Suppressor macrophage treated with lipopolysaccharide for 4 hours (primary cell): ENCODE measurements around the gene C12orf54.
A peak's percentile ranks its signal among the peaks of the same experiment; 100 is the strongest.
"Not testable (repeated sequence)": the region's sequence is repeated elsewhere in the genome, so short reads cannot be mapped to it uniquely, and the experiment has no call there.

Source experiments
- DNase-seq: peaks from one replicate; pipeline ENCODE4 v3.0.0-alpha.2; 2020

Gene C12orf54

DNA sequence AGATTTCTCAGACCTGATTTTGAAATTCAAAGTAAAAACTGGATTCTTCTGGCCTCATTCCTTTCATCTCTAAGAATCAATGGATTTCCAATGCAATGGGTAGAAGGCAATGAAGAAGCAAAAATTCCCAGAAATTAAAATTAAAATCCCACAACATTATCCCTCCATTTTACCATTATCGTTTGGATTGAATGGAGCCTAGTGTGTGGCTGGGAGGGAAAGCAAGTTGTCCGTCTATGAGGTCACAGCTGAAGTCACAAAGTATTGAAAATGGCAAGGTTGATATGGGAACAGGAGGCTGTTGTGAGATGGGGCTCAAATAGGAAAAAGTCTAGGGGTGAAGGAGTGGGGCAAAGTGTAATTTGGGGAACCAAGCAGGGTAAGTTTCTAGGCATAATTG, at the start of gene C12orf54:
C12orf54 (plus strand) TSS at position 301 of the 400 bp plus-strand sequence. CDS start 799 bp downstream, outside the sequence.
- no peak for DNase-seq

DNA sequence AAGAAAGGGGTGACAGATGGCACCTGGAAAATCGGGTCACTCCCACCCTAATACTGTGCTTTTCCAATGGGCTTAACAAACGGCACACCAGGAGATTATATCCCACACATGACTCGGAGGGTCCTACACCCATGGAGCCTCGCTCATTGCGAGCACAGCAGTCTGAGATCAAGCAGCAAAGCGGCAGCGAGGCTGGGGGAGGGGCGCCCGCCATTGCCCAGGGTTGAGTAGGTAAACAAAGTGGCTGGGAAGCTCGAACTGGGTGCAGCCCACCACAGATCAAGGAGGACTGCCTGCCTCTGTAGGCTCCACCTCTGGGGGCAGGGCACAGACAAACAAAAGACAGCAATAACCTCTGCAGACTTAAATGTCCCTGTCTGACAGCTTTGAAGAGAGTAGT, 48.3 kb upstream of the C12orf54 start:
- not testable (repeated sequence) for DNase-seq

DNA sequence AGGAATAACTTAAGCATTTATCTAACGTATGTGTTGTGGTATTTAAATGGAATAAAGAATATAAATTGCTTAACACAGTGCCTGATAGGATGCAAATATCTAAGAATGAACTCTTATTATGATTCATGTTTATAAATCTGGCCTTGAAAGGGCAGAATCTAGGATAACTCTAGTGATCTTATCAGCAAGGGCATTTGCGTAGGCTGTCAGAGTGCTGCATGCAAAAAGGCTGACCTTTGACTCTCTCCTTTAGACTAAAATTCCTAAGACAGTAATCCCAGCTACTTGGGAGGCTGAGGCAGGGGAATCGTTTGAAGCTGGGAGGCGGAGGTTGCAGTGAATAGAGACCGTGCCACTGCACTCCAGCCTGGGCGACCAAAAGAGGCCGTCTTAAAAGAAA, 41.2 kb upstream of the C12orf54 start:
- no peak for DNase-seq

DNA sequence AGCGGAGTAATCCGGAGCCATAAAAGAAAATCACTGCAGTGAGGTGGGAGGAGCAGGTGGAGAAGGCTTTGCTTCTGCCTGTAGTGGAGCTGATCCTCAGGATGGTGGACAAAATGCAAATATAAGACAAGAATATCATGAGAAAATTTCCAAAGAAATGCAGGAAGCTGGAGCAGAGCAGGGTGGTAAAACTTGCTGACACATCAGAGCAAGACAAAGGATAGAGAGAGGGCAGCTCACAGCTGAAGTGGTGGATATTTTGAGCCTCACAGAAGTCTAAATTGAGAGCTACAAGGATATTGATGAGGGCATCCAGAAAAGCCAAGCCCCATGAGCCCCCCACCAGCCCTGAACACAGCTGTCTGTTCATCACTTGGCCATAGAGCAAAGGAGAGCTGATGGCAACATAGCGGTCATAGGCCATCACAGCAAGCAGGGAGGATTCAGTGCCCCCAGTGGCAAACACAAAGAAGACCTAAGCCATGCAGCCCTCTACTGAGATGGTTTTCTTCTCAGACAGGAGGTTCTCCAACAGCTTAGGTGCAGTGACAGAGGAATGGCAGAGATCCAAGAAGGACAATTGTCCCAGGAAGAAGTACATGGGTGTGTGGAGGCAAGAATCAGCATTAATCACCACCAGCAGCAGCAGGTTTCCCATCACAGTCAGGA, 40.0 kb upstream of the C12orf54 start:
- DNase-seq = no peak

DNA sequence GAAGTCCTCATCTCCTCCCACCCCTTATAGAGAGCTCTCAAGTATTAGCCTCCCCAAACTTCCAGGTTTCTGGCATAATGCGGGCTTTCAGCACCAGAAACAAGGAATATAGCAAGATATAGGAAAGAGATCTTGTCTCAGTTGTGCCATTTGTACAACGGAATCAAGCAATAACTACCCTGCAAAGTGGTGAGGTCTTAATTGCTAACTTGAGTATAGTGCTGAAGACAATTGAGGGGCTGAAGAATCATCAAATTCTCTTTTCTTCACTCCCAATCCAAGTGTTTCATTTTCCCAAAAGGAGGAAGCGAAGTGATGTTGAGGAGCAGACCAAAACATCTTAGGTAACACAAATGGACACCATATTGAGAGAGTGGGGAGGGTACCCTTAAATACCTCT, 36.8 kb upstream of the C12orf54 start:
- no peak for DNase-seq

DNA sequence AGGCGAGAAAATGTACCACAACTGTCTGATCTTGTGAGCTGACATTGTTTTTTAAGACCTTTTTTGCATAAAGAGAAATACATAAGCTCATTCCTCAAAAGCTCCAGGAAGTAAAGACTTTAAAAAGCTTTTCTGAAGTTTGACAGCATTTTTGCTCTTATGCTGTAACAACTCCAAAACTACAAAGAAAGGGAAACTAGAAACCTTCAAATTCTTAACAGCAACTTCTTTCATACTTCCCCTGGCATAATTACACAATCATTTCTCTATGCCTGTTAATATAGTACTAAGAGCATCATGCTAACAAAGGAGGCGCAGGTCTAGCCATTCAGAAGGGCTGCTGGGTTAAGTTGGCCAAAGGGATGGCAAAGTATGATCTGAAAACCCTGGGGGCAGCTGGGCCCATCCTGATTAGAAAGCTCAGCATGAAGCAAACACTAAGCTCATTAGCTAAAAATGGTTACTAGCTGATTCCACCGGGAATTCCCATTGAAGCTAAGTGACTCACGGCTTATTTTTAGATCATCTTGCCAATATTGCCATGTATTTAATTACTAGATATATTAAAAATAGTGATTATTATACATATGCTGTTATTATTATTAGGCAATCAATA, 36.0 kb upstream of the C12orf54 start:
- peak; percentile 36 for DNase-seq

DNA sequence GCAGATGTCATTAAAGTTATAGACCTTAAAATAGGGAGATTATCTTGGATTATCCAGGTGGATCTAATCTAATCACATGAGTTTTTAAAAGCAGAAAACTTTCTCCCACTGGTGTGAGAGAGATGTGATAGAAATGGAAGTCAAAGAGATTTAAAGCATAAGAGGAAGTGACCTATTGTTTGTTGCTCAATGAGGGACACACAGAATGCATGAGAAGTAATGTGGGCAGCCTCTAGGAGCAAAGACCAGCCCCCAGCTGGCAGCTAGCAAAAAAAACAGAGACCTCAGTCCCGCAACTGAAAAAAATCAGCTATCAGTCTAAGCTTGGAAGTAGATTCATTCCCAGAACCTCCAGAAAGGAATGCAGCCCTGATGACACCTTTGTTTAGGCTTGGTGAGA, 34.5 kb upstream of the C12orf54 start:
- peak; percentile 40 for DNase-seq

DNA sequence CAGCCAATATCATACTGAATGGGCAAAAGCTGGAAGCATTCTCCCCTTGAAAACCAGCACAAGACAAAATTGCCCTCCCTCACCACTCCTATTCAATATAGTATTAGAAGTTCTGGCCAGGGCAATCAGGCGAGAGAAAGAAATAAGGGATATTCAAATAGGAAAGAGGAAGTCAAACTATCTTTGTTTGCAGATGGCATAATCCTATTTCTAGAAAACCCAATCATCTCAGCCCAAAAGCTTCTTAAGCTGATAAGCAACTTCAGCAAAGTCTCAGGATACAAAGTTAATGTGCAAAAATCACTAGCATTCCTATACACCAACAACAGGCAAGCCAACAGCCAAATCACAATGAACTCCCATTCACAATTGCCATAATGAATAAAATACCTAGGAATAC, 30.9 kb upstream of the C12orf54 start:
- no peak for DNase-seq

DNA sequence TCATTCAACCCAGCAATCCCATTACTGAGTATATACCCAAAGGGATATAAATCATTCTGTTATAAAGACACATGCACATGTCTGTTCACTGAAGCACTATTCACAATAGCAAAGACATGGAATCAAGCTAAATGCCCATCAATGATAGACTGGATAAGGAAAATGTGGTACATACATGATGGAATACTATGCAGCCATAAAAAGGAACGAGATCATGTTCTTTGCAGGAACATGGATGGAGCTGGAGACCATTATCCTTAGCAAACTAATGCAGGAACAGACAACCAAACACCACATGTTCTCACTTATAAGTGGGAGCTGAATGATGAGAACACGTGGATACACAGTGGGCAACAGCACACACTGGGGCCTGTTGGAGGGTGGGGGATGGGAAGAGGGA, 29.3 kb upstream of the C12orf54 start:
- not testable (repeated sequence) for DNase-seq

DNA sequence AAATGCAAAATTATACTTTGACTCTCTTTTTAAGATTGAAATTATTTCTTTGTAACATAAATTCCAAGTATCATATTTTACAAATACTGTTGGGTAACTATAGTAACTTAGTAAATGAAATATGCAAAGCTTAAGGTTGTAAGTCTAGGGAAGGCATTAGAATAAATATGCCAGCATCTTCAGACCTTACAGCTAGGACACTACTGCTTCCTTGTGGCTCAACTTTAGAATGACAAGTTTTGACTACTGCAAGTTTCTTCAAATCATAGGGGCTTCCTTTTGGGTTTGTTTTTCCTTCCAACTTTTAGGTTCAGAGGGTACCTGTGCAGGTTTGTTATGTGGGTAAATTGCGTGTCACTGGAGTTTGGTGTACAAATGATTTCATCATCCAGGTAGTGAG, 27.6 kb upstream of the C12orf54 start:
- DNase-seq = peak; percentile 27

DNA sequence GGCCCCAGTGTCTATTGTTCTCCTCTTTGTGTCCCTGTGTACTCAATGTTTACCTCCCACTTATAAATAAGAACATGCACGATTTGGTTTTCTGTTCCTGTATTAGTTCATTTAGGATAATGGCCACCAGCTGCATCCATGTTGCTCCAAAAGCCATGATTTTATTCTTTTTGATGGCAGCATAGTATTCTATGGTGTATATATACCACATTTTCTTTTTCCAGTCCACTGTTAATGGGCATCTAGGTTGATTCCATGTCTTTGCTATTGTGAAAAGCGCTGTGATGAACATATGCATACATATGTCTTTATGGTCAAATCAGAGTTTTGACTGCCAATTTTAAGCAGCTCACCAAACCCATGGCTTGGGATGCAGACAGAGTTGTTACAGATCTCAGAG, 27.2 kb upstream of the C12orf54 start:
- no peak for DNase-seq

DNA sequence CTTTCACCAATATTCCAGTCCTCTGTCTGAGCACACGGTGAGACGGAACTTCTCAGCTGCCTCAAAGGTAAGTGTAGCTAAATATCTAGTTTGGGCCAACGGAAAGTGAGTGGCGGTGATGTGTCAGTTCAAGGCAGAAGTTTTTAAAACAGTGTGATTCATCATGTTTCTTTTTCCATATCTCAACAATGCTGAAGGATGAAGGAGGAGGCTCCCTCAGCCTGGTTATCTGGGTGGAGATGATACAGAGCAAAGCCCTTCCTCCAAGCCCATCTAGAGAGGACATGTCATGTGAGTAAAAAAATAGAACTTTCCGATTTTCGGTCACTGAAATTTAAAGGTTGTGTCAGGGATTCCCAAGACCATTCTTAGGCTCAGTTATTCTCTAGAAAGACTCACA, 23.0 kb upstream of the C12orf54 start:
- no peak for DNase-seq

DNA sequence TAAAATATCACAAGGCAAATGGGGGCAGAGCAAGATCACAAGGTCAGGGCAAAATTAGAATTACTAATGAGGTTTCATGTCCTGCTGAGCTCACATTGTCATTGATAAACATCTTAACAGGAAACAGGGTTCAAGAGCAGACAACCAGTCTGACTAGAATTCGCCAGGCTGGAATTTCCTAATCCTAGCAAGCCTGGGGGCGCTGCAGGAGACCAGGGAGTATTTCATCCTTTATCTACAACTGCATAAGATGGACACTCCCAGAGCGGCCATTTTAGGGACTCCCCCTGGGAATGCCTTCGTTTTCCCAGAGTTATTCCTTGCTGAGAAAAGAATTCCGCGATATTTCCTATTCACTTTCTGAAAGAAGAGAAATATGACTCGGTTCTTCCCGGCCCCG, 13.3 kb upstream of the C12orf54 start:
- not testable (repeated sequence) for DNase-seq

DNA sequence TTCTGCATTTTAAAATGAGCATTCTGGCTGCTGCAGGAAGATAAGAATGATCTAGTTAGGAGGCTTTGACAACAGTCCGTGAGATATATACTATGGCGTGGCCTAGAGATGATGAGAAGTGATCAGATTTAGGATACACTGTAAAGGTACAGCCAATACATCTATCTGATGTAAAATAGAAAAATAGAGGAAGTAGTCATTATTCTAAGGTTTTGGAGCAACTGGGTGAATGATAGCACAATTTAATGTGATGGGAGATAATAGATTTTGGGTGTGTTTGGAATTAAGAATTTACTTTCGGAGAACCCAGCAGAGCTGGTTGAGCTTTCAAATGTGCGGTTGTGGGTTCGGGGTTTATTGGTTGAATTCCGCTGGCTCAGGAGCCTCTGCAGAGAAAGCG, 10.0 kb upstream of the C12orf54 start, which contains the start of gene ANP32D:
ANP32D (plus strand) TSS at position 301 of the 400 bp plus-strand sequence. CDS start 106 bp downstream, outside the sequence.
- DNase-seq = no peak

DNA sequence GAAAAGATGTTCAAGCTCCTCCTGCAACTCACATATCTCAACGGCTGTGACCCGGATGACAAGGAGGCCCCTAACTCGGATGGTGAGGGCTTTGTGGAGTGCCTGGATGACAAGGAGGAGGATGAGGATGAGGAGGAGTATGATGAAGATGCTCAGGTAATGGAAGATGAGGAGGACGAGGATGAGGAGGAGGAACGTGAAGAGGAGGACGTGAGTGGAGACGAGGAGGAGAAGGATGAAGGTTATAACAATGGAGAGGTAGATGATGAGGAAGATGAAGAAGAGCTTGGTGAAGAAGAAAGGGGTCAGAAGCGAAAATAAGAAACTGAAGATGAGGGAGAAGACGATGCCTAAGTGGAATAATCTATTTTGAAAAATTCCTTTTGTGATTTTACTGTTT, 9.2 kb upstream of the C12orf54 start:
- no peak for DNase-seq

DNA sequence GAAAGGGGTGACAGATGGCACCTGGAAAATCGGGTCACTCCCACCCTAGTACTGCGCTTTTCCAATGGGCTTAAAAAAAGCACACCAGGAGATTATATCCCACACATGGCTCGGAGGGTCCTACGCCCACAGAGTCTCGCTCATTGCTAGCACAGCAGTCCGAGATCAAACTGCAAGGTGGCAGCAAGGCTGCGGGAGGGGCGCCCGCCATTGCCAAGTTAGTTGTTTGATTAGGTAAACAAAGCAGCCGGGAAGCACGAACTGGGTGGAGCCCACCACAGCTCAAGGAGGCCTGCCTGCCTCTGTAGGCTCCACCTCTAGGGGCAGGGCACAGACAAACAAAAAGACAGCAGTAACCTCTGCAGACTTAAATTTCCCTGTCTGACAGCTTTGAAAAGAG, 7.8 kb upstream of the C12orf54 start:
- DNase-seq = not testable (repeated sequence)

DNA sequence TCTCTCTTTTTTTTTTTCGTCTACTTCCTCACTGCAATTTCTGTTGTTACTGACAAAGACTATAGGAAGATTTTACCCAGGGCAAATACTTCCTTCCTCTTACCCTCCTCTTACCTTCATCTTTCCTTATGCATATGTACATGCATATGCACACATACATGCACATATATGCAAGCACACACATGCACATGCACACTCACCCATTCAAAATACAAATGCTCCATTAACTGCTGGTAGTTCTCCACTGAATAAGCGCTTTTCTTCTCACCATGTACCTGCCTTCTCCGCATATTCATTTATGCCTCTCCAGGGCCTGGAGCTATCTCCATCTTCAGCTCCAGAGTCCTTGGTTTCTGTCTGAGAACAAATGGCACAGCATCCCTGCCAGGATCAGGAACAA, 632 bp downstream of the C12orf54 start:
- no peak for DNase-seq

DNA sequence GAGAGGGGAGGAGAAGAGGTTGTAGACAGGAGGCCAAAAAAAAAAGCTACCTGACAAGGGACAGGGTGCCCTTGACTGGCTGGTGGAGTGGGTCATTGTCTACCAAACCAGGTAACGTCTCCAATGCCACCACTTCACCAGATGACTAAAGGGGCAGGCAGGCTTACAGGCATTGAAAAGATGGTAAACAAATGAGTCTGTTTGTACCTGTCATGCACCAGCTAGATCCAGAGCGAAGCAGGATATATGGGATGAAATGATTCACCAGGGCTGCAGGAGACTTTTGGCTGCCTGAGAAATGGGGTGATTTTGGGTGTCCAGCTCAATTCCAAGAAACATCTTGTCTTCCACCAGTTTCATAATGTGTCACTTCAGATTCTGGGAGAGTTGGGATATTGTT, 4.0 kb downstream of the C12orf54 start:
- DNase-seq = no peak

DNA sequence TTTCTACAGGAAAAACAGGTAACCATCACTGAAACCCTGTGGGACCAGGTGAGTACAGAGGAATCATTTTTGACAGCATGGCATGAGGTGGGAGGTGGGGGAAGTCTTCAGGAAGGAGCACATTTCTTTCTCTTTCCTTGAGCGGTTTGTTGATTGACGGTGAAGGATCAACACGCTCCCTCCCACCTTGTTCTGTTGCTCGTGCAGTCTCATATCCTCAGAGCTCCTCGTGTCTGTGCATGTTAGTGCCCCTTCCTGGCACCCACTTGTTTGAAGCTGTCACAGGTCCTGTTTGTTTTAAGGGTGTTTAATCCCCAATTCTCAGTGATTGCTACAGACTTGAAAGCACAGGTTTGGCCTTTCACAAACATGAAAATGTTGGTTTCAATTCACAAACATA, 4.4 kb downstream of the C12orf54 start:
- DNase-seq = no peak

DNA sequence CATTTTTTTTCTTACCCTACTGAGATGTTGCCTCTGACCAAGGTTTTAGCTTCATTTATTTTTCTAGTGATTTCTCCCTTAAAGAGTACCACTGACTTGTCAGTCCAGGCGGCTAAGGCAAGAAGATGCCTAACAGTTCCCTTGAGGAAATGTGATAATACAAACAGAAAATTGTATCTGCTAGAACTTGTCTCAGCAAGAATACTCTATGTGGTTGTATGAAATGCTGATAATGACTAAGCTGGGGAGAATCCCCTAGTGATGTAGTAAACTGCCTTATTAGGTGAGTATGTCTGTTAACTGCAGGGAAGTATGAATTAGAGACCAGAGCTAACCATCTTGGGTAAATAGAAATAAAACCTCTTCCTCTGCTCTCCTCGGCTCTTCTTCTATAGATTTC, 6.7 kb downstream of the C12orf54 start:
- no peak for DNase-seq

DNA sequence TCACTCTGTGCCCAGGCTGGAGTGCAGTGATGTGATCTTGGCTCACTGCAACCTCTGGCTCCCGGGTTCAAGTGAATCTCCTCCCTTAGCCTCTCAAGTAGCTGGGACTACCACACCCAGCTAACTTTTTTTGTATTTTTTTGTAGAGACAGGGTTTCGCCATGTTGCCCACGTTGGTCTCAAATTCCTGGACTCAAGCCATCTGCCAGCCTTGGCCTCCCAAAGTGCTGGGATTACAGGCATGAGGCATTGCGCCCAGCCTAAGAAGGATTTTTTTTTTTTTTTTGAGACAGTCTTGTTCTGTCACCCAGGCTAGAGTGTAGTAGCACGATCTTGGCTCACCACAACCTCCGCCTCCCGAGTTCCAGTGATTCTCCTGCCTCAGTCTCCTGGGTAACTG, 7.2 kb downstream of the C12orf54 start:
- DNase-seq = not testable (repeated sequence)

DNA sequence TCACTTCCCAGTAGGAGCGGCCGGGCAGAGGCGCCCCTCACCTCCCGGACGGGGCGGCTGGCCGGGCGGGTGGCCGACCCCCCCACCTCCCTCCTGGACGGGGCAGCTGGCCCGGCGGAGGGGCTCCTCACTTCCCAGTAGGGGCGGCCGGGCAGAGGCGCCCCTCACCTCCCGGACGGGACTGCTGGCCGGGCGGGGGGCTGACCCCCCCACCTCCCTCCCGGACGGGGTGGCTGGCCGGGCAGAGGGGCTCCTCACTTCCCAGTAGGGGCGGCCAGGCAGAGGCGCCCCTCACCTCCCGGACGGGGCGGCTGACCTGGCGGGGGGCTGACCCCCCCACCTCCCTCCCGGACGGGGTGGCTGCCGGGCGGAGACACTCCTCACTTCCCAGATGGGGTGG, 18.0 kb downstream of the C12orf54 start:
- not testable (repeated sequence) for DNase-seq

DNA sequence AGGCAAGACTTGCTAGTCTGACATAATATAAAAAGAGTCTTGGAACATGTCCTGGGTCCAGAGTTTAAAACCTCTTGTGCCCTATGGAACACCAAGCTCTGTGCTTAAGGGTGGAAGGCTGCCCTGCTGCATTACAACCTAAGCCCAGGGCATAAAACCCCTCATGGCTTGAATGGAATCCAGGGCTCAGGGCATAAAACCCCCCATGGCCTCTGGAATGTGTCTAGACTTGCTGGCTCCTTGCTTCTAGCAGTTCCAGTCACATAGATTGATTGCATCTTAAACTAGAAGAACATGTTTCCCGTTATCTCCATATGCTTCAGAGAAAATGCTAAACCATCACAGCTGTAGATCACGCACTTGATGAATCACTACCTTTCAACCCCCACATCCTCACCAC, 24.5 kb downstream of the C12orf54 start:
- not testable (repeated sequence) for DNase-seq

DNA sequence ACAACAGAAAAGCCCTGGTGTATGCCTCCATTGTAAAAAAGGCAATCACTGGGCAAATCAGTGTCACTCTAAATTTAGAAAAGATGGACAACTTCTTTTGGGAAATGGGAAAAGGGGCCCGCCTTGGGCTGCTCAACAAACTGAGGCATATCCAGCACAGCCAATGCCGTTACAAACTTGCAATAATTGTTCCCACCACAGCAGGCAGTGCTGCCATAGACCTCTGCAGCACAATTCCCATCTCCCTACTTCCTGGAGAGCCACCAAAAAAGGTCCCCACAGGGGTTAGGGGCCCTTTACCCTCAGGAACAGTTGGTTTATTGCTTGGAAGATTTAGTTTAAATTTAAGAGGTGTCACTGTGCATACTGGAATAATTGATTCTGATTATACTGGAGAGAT, 26.7 kb downstream of the C12orf54 start:
- DNase-seq = no peak

DNA sequence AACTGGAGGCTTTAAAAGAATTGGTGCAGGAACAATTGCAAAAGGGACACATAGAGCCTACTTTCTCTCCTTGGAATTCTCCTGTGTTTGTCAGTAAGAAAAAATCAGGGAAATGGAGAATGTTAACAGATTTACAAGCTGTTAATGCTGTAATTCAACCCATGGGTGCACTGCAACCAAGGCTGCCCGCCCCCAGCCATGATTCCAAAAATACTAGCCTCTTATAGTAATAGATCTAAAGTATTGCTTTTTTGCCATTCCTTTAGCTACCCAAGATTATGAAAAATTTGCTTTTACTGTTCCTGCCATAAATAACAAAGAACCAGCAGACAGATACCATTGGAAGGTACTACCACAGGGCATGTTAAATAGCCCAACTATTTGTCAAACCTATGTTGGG, 27.8 kb downstream of the C12orf54 start:
- DNase-seq = no peak
